SH-SY5Y (cell line): Measurements from ENCODE around the gene OR2S2.

Experiments
- GATA2 ChIP-seq: IDR thresholded peaks from 2 replicates; pipeline ENCODE4 v1.6.1; 2011; ENCODE audit warnings: mild to moderate bottlenecking, low read depth, low read length
- GATA3 ChIP-seq: IDR thresholded peaks from 2 replicates; pipeline ENCODE4 v1.6.1; 2011; ENCODE audit warnings: low read depth, mild to moderate bottlenecking, low read length, moderate library complexity

DNA sequence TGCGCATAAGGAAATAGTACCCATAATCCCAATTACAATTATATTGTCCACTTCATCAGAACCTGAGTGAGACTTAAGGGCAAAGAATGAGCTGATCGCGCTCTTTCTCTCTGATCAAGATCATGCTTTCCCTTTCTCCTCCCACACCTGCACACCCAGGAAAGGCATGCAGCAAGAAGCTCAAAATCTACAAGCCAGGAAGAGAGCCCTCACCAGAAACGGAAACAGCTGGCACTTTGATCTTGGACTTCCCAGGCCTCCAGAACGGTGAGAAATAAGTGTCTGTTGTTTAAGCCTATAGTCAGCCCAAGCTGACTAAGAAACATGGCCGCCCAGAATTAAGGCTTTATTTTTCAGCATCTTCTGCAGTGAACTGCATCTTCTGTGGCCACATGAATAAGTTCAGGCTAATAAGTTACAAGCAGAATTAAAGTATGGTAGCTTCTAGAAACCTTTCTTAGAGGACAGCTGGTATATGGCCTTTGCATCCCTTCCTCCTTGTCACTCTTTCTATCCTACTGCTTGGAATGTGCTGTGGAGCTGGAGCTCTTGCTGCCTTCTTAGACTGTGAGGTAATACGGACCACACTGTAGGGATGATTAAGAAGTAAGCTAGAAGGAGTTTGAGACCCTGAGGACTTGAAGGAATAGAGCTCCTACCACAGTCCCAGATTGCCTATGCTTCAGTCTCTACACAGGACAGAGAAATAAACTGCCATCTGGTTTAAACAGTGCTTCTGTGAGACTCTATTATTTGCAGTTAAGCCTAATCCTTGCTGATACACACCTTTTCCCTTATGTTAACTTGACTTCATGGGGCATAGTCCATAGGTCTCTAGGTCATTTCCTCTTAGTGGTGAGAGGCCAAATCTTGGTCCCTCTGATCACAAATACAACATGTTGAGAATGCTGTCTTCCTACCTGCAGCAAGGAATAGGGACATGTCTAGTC is 17.2 kb downstream of the OR2S2 start:
- no peak for TF ChIP-seq GATA2
- TF ChIP-seq GATA3: no peak
